Measurements from ENCODE around the gene DYRK4. TPM values are rescaled to one million over a fixed set of nuclear protein-coding genes. Genes with fewer than 3 reads are reported as not detected.

Gene DYRK4
- total and polyA plus RNA-seq, 9 donors: 23.7 to 53.9 (median 41.2) TPM

- Histone ChIP-seq H3K9me3 (no peaks in the 10 kb centered on the region), H3K27ac (no peak overlapping the region), H3K27me3 (no peaks in the 10 kb centered on the region), H3K36me3 (no peaks in the 10 kb centered on the region), H3K4me3 (no peak overlapping the region), H3K4me1 (ENCODE audit: insufficient read depth) (peaks cover 2% of the 10 kb centered on the region)
- DNase-seq: no peak
- 86 to 94% (median 93%) methylated on average over 2 of the region's 2 CpGs for WGBS, 3 donors
- TF ChIP-seq POLR2A (IDR thresholded peaks at IDR 0.05) (no peak), CTCF (IDR thresholded peaks at IDR 0.05) (no peak), EP300 (IDR thresholded peaks at IDR 0.05) (no peak)
- intact Hi-C loops (cut with DNase I): no loop called here
These were observed 5.1 kb upstream of the DYRK4 start for GRCh38 chr12:4556735-4557530.

GRCh38 chr12:4557586-4557985 lies 4.4 kb upstream of the DYRK4 start:
- 84 to 88% (median 85%) methylated on average over 5 of the region's 5 CpGs for WGBS, 3 donors
- no peaks in the 10 kb centered on the region for H3K36me3 ChIP-seq
- no peak for DNase-seq
- no peaks in the 10 kb centered on the region for H3K9me3 ChIP-seq
- H3K27me3 ChIP-seq: no peaks in the 10 kb centered on the region
- intact Hi-C loops (cut with DNase I): no loop called here
- H3K4me1 ChIP-seq (ENCODE audit: insufficient read depth): peaks cover 2% of the 10 kb centered on the region
- TF ChIP-seq CTCF (IDR thresholded peaks at IDR 0.05): no peak
- no peak for TF ChIP-seq POLR2A (IDR thresholded peaks at IDR 0.05)
- TF ChIP-seq EP300 (IDR thresholded peaks at IDR 0.05): no peak
- H3K27ac ChIP-seq: no peak overlapping the region
- H3K4me3 ChIP-seq: no peak overlapping the region

GRCh38 chr12:4558171-4558570 lies 3.8 kb upstream of the DYRK4 start:
- Histone ChIP-seq H3K27ac (no peak overlapping the region), H3K4me1 (ENCODE audit: insufficient read depth) (peaks cover 2% of the 10 kb centered on the region), H3K36me3 (no peaks in the 10 kb centered on the region), H3K4me3 (no peak overlapping the region), H3K27me3 (no peaks in the 10 kb centered on the region), H3K9me3 (no peaks in the 10 kb centered on the region)
- DNase-seq: no peak
- intact Hi-C loops (cut with DNase I): no loop called here
- WGBS, 3 donors: 95 to 99% (median 98%) methylated on average over 2 of the region's 2 CpGs
- TF ChIP-seq EP300 (IDR thresholded peaks at IDR 0.05) (no peak), CTCF (IDR thresholded peaks at IDR 0.05) (no peak), POLR2A (IDR thresholded peaks at IDR 0.05) (no peak)

GRCh38 chr12:4563336-4563735 lies 1.3 kb downstream of the DYRK4 start:
- no peaks in the 10 kb centered on the region for H3K36me3 ChIP-seq
- no peaks in the 10 kb centered on the region for H3K9me3 ChIP-seq
- no peaks in the 10 kb centered on the region for H3K27me3 ChIP-seq
- intact Hi-C loops (cut with DNase I): no loop called here
- H3K27ac ChIP-seq: no peak overlapping the region
- 86 to 90% (median 88%) methylated on average over 3 of the region's 3 CpGs for WGBS, 3 donors
- no peak for TF ChIP-seq EP300 (IDR thresholded peaks at IDR 0.05)
- DNase-seq: no peak
- H3K4me1 ChIP-seq (ENCODE audit: insufficient read depth): peaks cover 2% of the 10 kb centered on the region
- H3K4me3 ChIP-seq: no peak overlapping the region

GRCh38 chr12:4564818-4565217 lies 2.8 kb downstream of the DYRK4 start:
- no peak for DNase-seq
- Histone ChIP-seq H3K4me1 (ENCODE audit: insufficient read depth) (peaks cover 2% of the 10 kb centered on the region), H3K4me3 (no peak overlapping the region), H3K9me3 (no peaks in the 10 kb centered on the region), H3K36me3 (no peaks in the 10 kb centered on the region), H3K27me3 (no peaks in the 10 kb centered on the region), H3K27ac (no peak overlapping the region)
- 55 to 64% (median 63%) methylated on average over 5 of the region's 5 CpGs for WGBS, 3 donors
- TF ChIP-seq EP300 (IDR thresholded peaks at IDR 0.05) (no peak), POLR2A (IDR thresholded peaks at IDR 0.05) (no peak), CTCF (IDR thresholded peaks at IDR 0.05) (no peak)
- intact Hi-C loops (cut with DNase I): no loop called here

Data from ovary (tissue), 9 donors.